Globus pallidus (tissue), 1 donor: ENCODE measurements around the gene HSPB3.
"Not testable (repeated sequence)": the region's sequence is repeated elsewhere in the genome, so short reads cannot be mapped to it uniquely, and the experiment has no call there.

Source experiments
- DNase-seq: peaks from one replicate; pipeline ENCODE4 v3.0.0-alpha.2; 2015; ENCODE audit warnings: low spot score

HSPB3 gene

DNA sequence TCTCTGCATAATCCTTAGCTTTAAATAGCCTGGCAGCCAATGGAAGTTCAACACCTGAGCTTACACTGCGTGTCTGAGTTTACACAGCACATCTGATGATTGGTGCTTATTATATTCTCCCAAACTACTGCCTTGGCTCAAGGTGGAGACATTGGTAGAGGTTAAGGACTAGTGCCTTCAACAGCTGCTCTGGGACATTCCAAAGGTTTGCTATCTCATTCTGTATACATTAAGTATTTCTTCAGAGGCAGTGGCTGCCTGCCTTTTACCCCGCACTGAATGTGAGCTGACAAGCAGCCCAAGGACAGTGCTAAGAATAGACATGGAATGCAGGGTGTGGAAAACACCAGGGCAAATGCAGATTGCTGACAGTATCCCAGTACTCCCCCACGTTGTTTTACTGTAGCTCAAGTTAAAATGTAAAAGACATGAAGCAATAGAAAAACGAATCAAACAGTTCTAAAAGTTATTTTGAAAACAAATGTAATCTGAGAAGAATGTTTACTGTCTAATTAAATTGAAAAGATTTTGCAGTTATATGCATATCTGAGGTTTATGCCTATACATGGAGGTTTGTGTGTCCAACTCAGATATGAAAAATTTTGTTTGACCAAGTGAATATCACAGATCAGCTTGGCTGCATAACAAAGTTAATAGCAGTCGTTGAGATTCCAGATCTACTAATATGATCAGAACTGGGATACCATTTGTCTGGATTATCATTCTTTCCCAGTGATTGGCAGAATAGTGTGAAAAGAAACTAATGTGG is 1.8 kb downstream of the HSPB3 start:
- no peak for DNase-seq

DNA sequence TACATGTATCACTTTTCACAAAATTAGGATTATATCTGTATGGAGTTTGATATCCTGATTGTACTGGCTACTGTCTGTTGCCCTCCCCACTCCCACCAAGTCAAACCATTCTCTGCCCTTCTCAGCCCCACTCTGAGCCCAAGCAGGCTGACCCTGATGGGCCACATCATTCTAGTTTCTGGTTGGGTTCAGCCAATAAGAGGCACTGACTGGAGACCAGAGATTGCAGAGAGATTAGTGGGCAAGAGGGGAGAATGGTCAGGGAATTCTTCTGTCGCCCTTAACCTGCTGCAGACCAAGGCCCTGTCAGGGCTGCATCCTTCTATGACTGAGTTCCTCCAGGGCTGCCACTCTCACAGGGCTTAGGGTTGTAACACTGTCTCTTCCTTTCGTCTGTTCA is 2.7 kb downstream of the HSPB3 start:
- no peak for DNase-seq

DNA sequence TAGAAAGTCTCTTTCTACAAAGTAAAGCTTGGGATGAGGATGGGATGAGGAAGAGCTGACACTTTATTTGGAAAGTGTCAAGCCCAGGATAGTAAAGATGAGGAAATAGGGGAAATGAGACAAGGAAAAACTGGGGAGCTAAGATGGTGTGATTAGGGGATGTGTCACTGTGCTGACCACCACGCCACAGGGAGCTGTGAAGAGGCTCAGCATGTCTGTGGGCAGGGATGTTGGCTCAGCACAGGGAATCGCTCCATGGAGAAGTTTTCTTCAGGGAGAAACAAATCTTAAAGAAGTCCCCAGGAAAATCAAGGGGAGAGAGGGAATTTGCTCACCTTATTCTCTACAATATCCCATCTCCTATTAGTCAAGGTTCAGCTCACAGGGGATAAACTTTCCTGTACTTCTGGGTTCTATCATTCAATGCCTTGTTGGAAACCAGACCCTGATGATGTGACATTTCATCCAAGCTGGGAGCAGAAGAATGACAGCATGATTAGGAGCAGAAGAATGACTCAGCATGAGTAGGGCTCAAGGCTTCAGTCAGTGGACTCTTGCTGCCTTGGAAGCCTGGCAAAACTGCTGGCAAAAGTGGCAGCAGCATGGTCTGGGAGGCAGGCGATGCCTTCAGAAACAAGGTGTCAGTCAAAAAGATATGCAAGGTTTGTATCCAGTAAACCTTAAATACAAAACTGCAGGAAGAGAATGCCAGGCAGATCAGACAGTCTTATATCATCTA is 4.9 kb downstream of the HSPB3 start:
- DNase-seq, result no peak

DNA sequence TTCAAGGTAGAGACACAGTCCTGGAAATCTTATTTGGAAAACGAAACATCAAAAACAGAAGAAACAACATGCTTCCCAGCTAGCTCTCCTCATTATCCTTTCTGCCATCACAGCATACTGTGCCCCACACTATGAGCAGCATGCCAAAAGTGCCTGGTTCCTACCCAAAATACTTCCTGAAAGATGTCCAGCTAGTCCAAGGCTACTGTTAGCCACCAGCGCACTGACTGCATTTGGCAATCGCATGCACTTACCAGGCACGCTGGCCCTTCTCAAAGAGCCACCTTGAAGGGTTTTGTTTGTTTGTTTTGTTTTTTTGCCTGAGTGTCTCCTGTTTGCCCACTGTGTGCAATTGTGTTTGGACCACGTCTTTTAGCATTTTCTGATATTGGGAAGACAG is 6.8 kb downstream of the HSPB3 start:
- no peak for DNase-seq

DNA sequence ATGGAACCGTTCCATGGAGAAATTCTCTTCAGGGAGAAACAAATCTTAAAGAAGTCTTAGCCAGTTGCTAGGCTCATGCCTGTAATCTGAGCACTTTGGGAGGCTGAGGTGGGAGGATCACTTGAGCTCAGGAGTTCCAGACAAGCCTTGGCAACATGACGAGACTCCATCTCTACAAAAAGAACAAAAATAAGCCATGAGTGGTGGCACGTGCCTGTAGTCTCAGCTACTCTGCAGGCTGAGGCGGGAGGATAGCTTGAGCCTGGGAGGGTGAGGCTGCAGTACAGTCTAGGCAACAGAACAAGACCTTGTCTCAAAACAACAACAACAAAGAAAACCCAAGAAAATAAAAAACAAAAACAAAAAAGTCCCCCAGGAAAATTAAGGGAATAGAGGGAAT is 8.2 kb downstream of the HSPB3 start:
- DNase-seq, result no peak

- peak; percentile 32 for DNase-seq
Measured at GRCh38 chr5:54469622-54470021, 14.1 kb downstream of the HSPB3 start.

GRCh38 chr5:54470128-54470527 is 14.6 kb downstream of the HSPB3 start:
- no peak for DNase-seq

GRCh38 chr5:54470677-54471076 is 15.2 kb downstream of the HSPB3 start:
- no peak for DNase-seq

DNA sequence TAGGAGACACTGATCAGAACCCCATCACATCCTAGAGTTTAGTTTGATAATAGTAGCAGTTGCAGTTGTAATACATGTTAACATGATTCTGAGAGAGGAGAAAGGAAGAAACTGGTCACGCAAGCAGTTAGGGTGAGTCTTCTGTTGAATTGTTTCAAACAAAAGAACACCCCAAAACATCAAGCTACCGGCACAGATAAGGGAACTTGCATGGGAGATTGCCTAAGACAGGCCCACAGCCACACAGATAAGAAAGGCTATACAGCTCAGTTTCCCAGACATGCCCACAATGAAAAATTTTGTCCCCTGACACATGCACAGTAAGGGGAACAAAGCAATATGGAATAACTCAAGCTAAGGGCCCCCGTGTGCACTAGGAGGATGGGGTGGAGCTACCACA is 15.9 kb downstream of the HSPB3 start:
- DNase-seq, result no peak

DNA sequence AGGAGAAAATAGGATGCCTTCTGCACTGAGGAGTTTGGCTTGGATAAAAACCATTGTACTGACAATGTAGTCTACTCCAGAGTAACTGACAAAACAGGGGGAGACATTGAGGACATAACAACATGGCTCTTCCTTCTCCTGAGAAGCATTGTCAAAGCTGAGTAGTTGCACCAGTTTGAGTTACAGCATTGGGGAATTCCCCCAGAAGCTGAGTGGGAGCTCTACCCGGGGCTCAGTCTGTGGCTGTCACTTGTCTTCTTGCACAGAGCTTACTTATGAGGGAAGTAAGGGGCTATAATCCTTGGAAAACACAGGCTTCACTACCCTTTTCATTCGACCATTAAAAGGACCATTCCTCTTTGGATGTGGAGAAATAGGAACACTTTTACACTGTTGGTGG is 21.2 kb downstream of the HSPB3 start:
- DNase-seq, result no peak

DNA sequence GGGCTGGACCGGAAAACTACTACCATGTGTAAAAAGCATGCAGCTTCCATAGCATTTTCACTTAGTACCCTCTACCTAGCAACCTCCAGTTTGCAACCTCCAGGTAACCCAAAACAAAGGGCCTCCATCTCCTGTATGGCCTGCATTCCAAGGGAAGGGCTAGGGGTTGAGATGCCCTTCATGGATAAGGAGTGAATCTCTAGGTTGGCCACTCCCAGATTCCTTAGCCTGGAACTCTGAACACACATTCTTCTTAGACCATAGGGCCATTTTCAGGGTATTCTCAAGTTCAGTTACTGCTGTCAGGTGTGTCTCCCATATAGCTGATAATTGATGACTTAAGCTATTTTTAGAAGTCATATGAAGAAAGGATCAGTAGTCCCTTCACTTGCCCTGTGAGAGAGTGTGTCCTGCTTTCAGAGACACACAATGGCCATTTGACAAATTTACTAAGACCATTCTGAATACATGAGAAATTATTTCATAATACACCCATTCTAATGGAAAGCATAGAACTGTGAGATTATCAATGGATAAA is 22.5 kb downstream of the HSPB3 start:
- DNase-seq, result no peak

DNA sequence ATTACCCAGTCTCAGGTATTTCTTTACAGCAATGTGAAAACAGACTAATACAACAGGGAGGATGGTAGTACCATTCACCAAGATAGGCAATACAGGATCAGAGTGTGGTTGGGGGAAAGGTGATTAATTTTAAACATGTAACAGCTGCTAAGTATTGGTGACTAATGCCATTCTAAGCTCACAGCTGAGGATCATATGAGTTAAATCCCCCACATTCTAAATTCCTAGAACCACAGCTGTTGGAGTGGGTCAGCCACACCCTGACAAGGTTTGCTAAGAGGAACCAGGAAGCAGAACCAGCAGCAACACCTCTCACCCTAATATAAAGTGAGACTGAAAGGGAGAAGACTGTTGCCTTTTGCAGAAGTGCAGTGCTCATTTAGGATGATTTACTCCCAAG is 24.8 kb downstream of the HSPB3 start:
- DNase-seq, result no peak

DNA sequence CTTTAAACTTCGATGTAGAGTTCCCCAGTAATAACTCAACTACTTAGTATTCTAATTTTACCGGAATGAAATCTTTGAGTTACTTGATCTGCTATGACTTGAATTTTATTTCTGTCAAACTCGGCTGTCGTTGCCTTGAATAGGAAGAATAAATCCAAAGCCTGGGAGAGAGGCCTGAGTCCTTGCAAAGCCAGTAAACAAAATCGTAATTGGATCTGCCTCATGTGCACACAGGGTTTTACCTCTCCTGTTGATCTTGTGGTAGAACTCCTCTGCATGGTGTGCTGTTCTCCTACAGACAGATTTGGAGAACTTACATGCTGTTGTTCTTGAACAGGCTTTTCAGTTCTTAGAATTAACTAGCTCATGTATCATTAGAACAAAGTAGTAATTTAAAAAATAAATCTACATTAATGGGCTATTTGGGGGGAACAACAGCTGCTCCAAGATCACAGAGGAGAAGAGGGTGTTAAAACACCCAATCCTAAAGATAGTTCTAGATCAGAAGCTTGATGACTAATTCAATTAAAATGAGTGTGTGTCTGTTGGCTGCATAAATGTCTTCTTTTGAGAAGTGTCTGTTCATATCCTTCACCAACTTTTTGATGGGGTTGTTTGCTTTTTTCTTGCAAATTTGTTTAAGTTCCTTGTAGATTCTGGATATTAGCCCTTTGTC is 28.9 kb downstream of the HSPB3 start:
- no peak for DNase-seq

DNA sequence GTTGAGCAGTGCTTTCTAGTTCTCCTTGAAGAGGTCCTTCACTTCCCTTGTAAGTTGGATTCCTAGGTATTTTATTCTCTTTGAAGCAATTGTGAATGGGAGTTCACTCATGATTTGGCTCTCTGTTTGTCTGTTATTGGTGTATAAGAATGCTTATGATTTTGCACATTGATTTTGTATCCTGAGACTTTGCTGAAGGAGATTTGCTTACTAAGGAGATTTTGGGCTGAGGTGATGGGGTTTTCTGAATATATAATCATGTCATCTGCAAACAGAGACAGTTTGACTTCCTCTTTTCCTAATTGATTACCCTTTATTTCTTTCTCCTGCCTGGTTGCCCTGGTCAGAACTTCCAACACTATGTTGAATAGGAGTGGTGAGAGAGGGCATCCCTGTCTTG is 30.2 kb downstream of the HSPB3 start:
- DNase-seq, result not testable (repeated sequence)

DNA sequence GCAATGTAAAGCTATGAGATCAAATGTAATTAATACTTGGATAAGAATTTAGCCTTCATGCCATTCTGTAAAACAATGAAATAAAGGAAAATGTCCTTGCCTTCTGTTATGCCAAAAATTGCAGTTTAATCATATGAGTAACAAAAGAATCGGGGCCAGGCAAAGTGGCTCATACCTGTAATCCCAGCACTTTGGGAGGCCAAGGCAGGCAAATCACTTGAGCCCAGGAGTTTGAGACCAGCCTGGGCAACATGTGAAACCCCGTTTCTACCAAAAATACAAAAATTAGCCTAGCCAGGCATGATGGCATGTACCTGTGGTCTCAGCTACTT is 34.1 kb downstream of the HSPB3 start:
- DNase-seq, result not testable (repeated sequence)

GRCh38 chr5:54491326-54491725 is 35.8 kb downstream of the HSPB3 start:
- no peak for DNase-seq

- DNase-seq, result no peak
Measured at GRCh38 chr5:54492178-54492577, 36.7 kb downstream of the HSPB3 start.

DNA sequence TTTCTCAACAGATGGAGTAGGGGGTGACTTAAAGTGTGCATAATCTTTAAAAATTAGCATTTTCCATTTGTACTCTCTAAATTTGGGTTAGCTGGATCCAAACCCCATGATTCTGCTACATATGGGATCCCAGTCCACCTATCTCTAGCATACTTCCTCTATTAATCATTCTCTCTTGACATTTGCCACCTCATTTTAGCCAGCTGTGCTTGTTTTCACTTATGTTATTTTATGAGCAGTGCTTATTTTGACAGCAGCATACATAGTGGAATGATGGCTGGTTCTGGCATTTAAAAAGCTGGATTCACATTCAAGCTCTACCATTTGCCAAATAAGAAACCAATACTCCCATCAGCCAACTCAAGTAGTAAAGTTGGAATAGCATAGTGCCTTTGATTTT is 39.5 kb downstream of the HSPB3 start:
- no peak for DNase-seq
